Stomach (tissue), 4 donors: Measurements from ENCODE around the gene CDC42EP5.

Source experiments
- EP300 ChIP-seq: sonication (generic); formaldehyde crosslinking; IDR thresholded peaks from one replicate; pipeline ENCODE4 v1.6.1; 2017; ENCODE audit warnings: antibody characterized with exemption
- TF ChIP-seq, protein P1 (sequence below), 7 experiments: fragments of 450-650 bp in 4 of 7; fragments of 200-600 bp in 3 of 7; sonication (generic) in 3 of 7; IDR thresholded peaks; one replicate each; pipeline ENCODE4 v1.5.1; 2016 to 2019; ENCODE audit warnings: antibody characterized with exemption in 7 of 7, control low read depth in 2 of 7, mild to moderate bottlenecking in 1 of 7

GRCh38 chr19:54426291-54426931 is 46.7 kb downstream of the CDC42EP5 start:
- no peak for TF ChIP-seq EP300
- TF ChIP-seq, protein P1, sequence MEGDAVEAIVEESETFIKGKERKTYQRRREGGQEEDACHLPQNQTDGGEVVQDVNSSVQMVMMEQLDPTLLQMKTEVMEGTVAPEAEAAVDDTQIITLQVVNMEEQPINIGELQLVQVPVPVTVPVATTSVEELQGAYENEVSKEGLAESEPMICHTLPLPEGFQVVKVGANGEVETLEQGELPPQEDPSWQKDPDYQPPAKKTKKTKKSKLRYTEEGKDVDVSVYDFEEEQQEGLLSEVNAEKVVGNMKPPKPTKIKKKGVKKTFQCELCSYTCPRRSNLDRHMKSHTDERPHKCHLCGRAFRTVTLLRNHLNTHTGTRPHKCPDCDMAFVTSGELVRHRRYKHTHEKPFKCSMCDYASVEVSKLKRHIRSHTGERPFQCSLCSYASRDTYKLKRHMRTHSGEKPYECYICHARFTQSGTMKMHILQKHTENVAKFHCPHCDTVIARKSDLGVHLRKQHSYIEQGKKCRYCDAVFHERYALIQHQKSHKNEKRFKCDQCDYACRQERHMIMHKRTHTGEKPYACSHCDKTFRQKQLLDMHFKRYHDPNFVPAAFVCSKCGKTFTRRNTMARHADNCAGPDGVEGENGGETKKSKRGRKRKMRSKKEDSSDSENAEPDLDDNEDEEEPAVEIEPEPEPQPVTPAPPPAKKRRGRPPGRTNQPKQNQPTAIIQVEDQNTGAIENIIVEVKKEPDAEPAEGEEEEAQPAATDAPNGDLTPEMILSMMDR (IDR thresholded peaks at IDR 0.05): no peak
